B cell (primary cell): Measurements from ENCODE around the gene ANTXR1. TPM values are rescaled to one million over a fixed set of nuclear protein-coding genes. Genes with fewer than 3 reads are reported as not detected.

ENCODE experiments used
- ATAC-seq: fragments of 200-7000 bp; cut with Tn5 transposase; one replicate; pipeline ENCODE4 v1.10.0; 2021; ENCODE audit warnings: low read depth, mild to moderate bottlenecking, moderate number of reproducible peaks, moderate library complexity
- CTCF ChIA-PET: fragments of 350-600 bp; sonication (Branson Sonifier 250); formaldehyde crosslinking; loops from one replicate; lab custom pipeline; 2021; ENCODE audit warnings: antibody characterized with exemption, inconsistent platforms; lab: Charles Lee
- POLR2A ChIA-PET: fragments of 350-600 bp; sonication (Branson Sonifier 250); formaldehyde crosslinking; loops from one replicate; lab custom pipeline; 2021; ENCODE audit warnings: antibody characterized with exemption; lab: Charles Lee
- DNase-seq: peaks from one replicate; pipeline ENCODE4 v3.0.0; 2013
- H2AFZ ChIP-seq: 2 replicates; pipeline ENCODE4 v1.6.1; 2012; ENCODE audit warnings: mild to moderate bottlenecking, low read depth, low read length; ENCODE audit not compliant: insufficient read depth, poor library complexity, severe bottlenecking
- H3K27ac ChIP-seq, 2 donors: 1 replicate in 1 of 2; 2 replicates in 1 of 2; pipeline ENCODE4 v1.5.1; 2012 to 2013; ENCODE audit warnings: low read length in 2 of 2, mild to moderate bottlenecking in 2 of 2, moderate library complexity in 1 of 2
- H3K27me3 ChIP-seq, 4 experiments: fragments of 200-600 bp in 1 of 4; sonication (generic) in 1 of 4; replicated peaks in 1 of 4; 1 replicate in 2 of 4; 2 replicates in 2 of 4; pipeline versions ENCODE4 v1.6.1 to v1.7.0; 2013 to 2016; ENCODE audit warnings: low read length in 3 of 4, mild to moderate bottlenecking in 2 of 4, mixed read lengths in 1 of 4, moderate library complexity in 1 of 4; ENCODE audit not compliant: insufficient read depth in 4 of 4, control insufficient read depth in 3 of 4; ENCODE audit errors: control extremely low read depth in 1 of 4
- H3K36me3 ChIP-seq, 2 experiments: replicated peaks in 1 of 2; 1 replicate in 1 of 2; 2 replicates in 1 of 2; pipeline versions ENCODE4 v1.6.1 to v1.7.1; 2013; ENCODE audit warnings: low read length in 1 of 2; ENCODE audit not compliant: insufficient read depth in 2 of 2, control insufficient read depth in 1 of 2; ENCODE audit errors: control extremely low read depth in 1 of 2, extremely low read depth in 1 of 2
- H3K4me1 ChIP-seq, 2 donors: fragments of 200-600 bp in 1 of 2; sonication (generic) in 1 of 2; 1 replicate in 1 of 2; 2 replicates in 1 of 2; pipeline versions ENCODE4 v1.5.1 to v1.6.1; 2013 to 2017; ENCODE audit warnings: low read length in 2 of 2; ENCODE audit not compliant: control insufficient read depth in 2 of 2, insufficient read depth in 2 of 2
- H3K4me2 ChIP-seq: replicated peaks from 2 replicates; pipeline ENCODE3; 2012; ENCODE audit warnings: mild to moderate bottlenecking, low read depth, low read length; ENCODE audit not compliant: poor library complexity, severe bottlenecking
- H3K4me3 ChIP-seq, 5 experiments: fragments of 200-600 bp in 1 of 5; sonication (generic) in 1 of 5; 1 replicate in 3 of 5; 2 replicates in 2 of 5; pipeline versions ENCODE4 v1.5.1 to v1.7.0; 2011 to 2016; ENCODE audit warnings: low read length in 4 of 5, mild to moderate bottlenecking in 4 of 5, low read depth in 2 of 5, control low read depth in 1 of 5, moderate library complexity in 1 of 5; ENCODE audit not compliant: insufficient read depth in 1 of 5; ENCODE audit errors: control extremely low read depth in 1 of 5, extremely low read depth in 1 of 5
- H3K79me2 ChIP-seq: fragments of 200-600 bp; sonication (generic); one replicate; pipeline ENCODE4 v1.6.0; 2016; ENCODE audit warnings: low read length; ENCODE audit not compliant: control insufficient read depth, insufficient read depth
- H3K9ac ChIP-seq: fragments of 200-600 bp; sonication (generic); 2 replicates; pipeline ENCODE4 v1.6.1; 2017; ENCODE audit warnings: mild to moderate bottlenecking, low read length, moderate library complexity
- H3K9me3 ChIP-seq, 3 donors: one replicate each; pipeline versions ENCODE4 v1.6.1 to v1.7.1; 2013; ENCODE audit warnings: low read length in 2 of 3; ENCODE audit not compliant: control insufficient read depth in 2 of 3, insufficient read depth in 1 of 3; ENCODE audit errors: control extremely low read depth in 1 of 3
- H4K20me1 ChIP-seq: 2 replicates; pipeline ENCODE4 v1.6.0; 2012; ENCODE audit warnings: mild to moderate bottlenecking, low read length; ENCODE audit not compliant: insufficient read depth, control insufficient read depth, poor library complexity, severe bottlenecking
- H3K27ac Mint-ChIP-seq: one replicate; pipeline ENCODE4 v1.8.0; 2021; ENCODE audit warnings: mixed read lengths
- H3K27me3 Mint-ChIP-seq: one replicate; pipeline ENCODE4 v1.8.0; 2021; ENCODE audit warnings: mixed read lengths
- H3K4me1 Mint-ChIP-seq: one replicate; pipeline ENCODE4 v1.8.0; 2021; ENCODE audit warnings: mixed read lengths
- H3K4me3 Mint-ChIP-seq: one replicate; pipeline ENCODE4 v1.8.0; 2021; ENCODE audit warnings: mixed read lengths
- H3K9me3 Mint-ChIP-seq: one replicate; pipeline ENCODE4 v1.8.0; 2022; ENCODE audit warnings: mixed read lengths; ENCODE audit not compliant: insufficient read depth
- EZH2 ChIP-seq: IDR thresholded peaks from 2 replicates; pipeline ENCODE4 v1.6.1; 2012; ENCODE audit warnings: borderline replicate concordance, low read depth, mild to moderate bottlenecking, moderate library complexity, low read length; ENCODE audit not compliant: insufficient read depth, poor library complexity, severe bottlenecking
- WGBS: methylation state at CpG from one replicate; pipeline ENCODE4 v1.1.5; 2013; ENCODE audit warnings: missing lambda C conversion rate; ENCODE audit not compliant: insufficient coverage; 5-methylcytosine and 5-hydroxymethylcytosine counted together
- intact Hi-C: fragments of 100-400 bp; cut with micrococcal nuclease; formaldehyde crosslinking; loops from one replicate; pipeline ENCODE4 v1.10.0; 2022
- polyA plus RNA-seq: library from polyadenylated mRNA; depleted of rRNA; stranded (reverse); fragments of >200 nt; gene quantifications from 2 replicates; pipeline ENCODE4 v1.2.3, GENCODE V29; 2012
- total RNA-seq, 2 donors: library from RNA; stranded (reverse); fragments of 120-200 nt in 1 of 2; gene quantifications; 1 replicate in 1 of 2; 2 replicates in 1 of 2; pipeline versions ENCODE4 v1.2.3 to v1.2.4, GENCODE V29; 2013 to 2022
- TF ChIP-seq, protein P1 (sequence below): fragments of 200-600 bp; IDR thresholded peaks from one replicate; pipeline ENCODE4 v1.8.0; 2022; ENCODE audit warnings: antibody characterized with exemption, mild to moderate bottlenecking

The ANTXR1 gene
- total and polyA plus RNA-seq, 2 donors (not counting 1 experiment from before 2014, with no cell fraction given) = not detected

DNA sequence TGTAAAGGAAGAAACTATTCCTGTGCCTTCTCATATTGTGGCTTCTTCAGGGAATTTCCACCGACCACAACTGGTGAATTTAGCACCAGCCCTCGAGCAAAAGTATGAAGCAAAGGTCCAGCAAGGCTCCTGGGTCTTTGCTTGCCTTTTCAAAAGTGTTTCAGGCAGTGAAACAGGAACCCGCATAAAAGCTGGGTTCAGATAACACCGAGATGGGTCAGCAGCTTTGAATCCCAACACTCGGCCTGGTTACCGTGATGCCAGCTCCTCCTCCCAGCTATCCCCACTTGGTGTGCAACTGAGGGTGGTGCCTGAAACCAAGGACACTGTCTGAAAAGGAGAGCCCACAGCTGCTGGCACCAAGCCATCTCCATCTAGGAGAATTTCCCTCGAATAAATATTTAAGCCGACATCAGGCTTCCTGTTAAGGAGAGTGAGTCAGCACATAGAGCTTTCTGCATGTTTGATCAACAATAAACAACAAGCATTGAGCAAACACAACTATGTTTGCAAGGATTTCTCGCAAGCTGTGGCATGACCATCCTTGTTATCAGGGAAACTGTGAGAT is 69.5 kb downstream of the ANTXR1 start:
- Histone ChIP-seq H3K36me3 (no peaks in the 10 kb centered on the region), H3K9me3 (no peaks in the 10 kb centered on the region), H2AFZ (no peak overlapping the region), H3K4me1 (no peaks in the 10 kb centered on the region), H3K9ac (no peak overlapping the region), H3K27me3 (peaks cover 0 to 11% (median 2%) of the 10 kb centered on the region in 4 experiments), H3K4me3 (no peak overlapping the region), H3K4me2 (no peak overlapping the region), H4K20me1 (no peaks in the 10 kb centered on the region), H3K79me2 (no peaks in the 10 kb centered on the region), H3K27ac (no peak overlapping the region)
- CTCF ChIA-PET = no interaction called here
- TF ChIP-seq EZH2 = no peak
- TF ChIP-seq, protein P1, sequence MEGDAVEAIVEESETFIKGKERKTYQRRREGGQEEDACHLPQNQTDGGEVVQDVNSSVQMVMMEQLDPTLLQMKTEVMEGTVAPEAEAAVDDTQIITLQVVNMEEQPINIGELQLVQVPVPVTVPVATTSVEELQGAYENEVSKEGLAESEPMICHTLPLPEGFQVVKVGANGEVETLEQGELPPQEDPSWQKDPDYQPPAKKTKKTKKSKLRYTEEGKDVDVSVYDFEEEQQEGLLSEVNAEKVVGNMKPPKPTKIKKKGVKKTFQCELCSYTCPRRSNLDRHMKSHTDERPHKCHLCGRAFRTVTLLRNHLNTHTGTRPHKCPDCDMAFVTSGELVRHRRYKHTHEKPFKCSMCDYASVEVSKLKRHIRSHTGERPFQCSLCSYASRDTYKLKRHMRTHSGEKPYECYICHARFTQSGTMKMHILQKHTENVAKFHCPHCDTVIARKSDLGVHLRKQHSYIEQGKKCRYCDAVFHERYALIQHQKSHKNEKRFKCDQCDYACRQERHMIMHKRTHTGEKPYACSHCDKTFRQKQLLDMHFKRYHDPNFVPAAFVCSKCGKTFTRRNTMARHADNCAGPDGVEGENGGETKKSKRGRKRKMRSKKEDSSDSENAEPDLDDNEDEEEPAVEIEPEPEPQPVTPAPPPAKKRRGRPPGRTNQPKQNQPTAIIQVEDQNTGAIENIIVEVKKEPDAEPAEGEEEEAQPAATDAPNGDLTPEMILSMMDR = no peak
- WGBS = 16% methylated on average over 7 of the region's 9 CpGs
- intact Hi-C loops = no loop called here
- POLR2A ChIA-PET = no interaction called here
- no peaks in the 10 kb centered on the region for H3K4me1 Mint-ChIP-seq
- no peak overlapping the region for H3K27ac Mint-ChIP-seq
- ATAC-seq = no peak
- H3K27me3 Mint-ChIP-seq = peaks cover 50% of the 10 kb centered on the region
- no peak overlapping the region for H3K4me3 Mint-ChIP-seq
- no peak for DNase-seq
- no peaks in the 10 kb centered on the region for H3K9me3 Mint-ChIP-seq

DNA sequence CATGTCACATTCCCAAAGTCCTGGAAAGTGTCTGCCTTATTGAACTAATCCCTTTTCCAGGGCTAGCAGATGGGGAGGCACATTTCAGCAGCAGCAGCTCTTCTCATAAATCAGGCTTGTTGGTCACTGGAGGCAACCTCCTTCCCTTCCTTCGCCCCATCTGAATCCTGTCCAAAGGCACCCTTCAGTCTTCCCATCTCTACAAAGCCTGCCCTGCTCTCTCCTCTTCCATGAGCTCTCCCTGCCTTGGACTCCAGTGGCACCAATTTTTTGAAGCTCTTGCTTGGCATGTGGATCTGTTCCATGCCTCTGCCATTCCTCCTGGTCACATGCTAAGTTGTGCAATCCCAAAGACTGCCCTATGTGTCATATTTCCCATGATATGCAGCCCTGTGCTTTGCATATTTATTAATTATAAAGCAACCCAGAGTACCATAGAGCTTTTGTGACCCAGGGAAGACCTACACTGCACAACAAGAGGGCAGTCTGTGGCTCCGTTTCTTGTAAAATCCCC is 70.3 kb downstream of the ANTXR1 start:
- Histone ChIP-seq H2AFZ (no peak overlapping the region), H3K27ac (no peak overlapping the region), H3K4me2 (no peak overlapping the region), H3K9me3 (no peaks in the 10 kb centered on the region), H3K4me3 (no peak overlapping the region), H3K27me3 (peaks cover 0 to 15% (median 2%) of the 10 kb centered on the region in 4 experiments), H3K36me3 (no peaks in the 10 kb centered on the region), H3K79me2 (no peaks in the 10 kb centered on the region), H3K4me1 (no peaks in the 10 kb centered on the region), H3K9ac (no peak overlapping the region), H4K20me1 (no peaks in the 10 kb centered on the region)
- no peaks in the 10 kb centered on the region for H3K4me1 Mint-ChIP-seq
- H3K4me3 Mint-ChIP-seq = no peak overlapping the region
- no peak for TF ChIP-seq EZH2
- TF ChIP-seq, protein P1 = no peak
- no peaks in the 10 kb centered on the region for H3K9me3 Mint-ChIP-seq
- no peak overlapping the region for H3K27ac Mint-ChIP-seq
- CTCF ChIA-PET = no interaction called here
- WGBS = 100% methylated on average over 1 of the region's 2 CpGs
- intact Hi-C loops = no loop called here
- POLR2A ChIA-PET = no interaction called here
- DNase-seq (no peak), ATAC-seq (no peak)
- H3K27me3 Mint-ChIP-seq = peaks cover 56% of the 10 kb centered on the region
